Heart left ventricle (tissue), 13 donors: ENCODE data around the gene ITGA11.

Experiments
- CTCF ChIP-seq, 12 donors: fragments of 200-600 bp; sonication (generic) in 4 of 12; IDR thresholded peaks; one replicate each; pipeline versions ENCODE4 v1.5.0 to v1.8.0; 2018 to 2022; ENCODE audit warnings: antibody characterized with exemption in 12 of 12, mild to moderate bottlenecking in 5 of 12
- POLR2A ChIP-seq, 2 donors: fragments of 450-650 bp; IDR thresholded peaks; one replicate each; pipeline ENCODE4 v1.6.1; 2017; ENCODE audit warnings: antibody characterized with exemption in 2 of 2, mild to moderate bottlenecking in 2 of 2, moderate library complexity in 2 of 2
- donor health status: ischemic (EF 13 %, LVEDD 7.1; RV severe dilation, severe dysfunction).
- donor health status: DM: no; HTN: yes; CAD: no.
- donor health status: DM: no; HTN: no; CAD: no.
- donor health status: ischemic (EF 25% LVEDD 6.9; RV normal size, moderate dysfunction).
- donor health status: ischemic (EF 25% LVEDD 5.7; RV mildly dilated, moderate dysfunction).
- donor health status: ischemic (EF 35%, LVEDD 5.7; RV mildly dilated, moderate dysfunction).
- donor health status: nonischemic (EF 11% LVEDD 7.7; RV severe dilation, severe dysfunction).
- donor health status: DM: yes; HTN: yes; CAD: no.
- donor health status: PGD.
- donor health status: ischemic (EF 29% LVEDD 5.4; RV normal size, mild dysfunction).
- donor health status: nonischemic (EF 23%, LVEDD 6.1; RV moderate dilation, normal function).

- TF ChIP-seq POLR2A (IDR thresholded peaks at IDR 0.05), result no peak
- no peak for TF ChIP-seq CTCF (IDR thresholded peaks at IDR 0.05)
Measured at GRCh38 chr15:68429691-68430470, 2.1 kb downstream of the ITGA11 start.
